UCSD-AML1 (cell line): ENCODE data around the gene PER1.
A peak's percentile ranks its signal among the peaks of the same experiment; 100 is the strongest.
"Not testable (repeated sequence)": the region's sequence is repeated elsewhere in the genome, so short reads cannot be mapped to it uniquely, and the experiment has no call there.

Experiments
- DNase-seq: peaks from one replicate; lab custom pipeline; 2025; ENCODE audit not compliant: unreplicated experiment; lab: John Stamatoyannopoulos, UW

PER1 gene

DNA sequence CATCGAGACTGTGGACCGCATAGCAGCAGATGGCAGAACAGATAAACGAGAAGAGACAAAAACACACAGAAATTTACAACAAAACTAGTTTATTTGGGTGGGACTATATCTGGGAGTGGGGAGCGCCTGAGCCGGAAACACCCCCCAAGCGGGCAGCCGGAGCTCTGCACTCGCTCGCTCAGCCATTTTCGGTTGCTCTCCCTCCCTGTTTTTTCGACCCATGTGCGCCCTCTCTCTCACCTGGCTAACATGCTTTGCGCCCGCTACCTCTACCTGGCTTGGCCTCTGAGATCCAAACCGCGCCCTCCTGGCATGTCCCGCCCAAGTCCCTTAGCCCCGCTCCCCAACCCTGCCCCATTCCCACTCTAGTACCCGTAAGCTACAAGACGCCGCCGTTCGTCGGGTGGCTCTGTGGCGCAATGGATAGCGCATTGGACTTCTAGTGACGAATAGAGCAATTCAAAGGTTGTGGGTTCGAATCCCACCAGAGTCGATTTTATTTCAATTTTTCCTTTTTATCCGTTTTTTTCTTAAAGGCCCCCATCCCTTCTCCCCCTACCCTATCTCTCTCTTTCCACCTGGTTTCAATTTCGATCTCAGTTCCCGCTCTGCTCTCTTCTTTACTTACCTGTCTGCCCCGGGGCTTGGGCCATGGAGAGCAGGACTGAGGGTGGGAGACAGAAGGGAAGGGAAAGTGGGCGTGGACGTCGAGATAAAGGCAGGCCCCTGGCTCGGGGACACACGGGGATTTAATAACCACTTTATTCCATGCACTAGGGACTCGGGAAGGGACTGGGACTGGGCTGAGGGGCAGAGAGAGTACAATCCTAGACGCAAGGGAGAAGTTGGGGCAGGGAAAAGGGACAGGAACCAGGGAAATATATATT is 31.4 kb downstream of the PER1 start:
- peak; percentile 84 for DNase-seq

DNA sequence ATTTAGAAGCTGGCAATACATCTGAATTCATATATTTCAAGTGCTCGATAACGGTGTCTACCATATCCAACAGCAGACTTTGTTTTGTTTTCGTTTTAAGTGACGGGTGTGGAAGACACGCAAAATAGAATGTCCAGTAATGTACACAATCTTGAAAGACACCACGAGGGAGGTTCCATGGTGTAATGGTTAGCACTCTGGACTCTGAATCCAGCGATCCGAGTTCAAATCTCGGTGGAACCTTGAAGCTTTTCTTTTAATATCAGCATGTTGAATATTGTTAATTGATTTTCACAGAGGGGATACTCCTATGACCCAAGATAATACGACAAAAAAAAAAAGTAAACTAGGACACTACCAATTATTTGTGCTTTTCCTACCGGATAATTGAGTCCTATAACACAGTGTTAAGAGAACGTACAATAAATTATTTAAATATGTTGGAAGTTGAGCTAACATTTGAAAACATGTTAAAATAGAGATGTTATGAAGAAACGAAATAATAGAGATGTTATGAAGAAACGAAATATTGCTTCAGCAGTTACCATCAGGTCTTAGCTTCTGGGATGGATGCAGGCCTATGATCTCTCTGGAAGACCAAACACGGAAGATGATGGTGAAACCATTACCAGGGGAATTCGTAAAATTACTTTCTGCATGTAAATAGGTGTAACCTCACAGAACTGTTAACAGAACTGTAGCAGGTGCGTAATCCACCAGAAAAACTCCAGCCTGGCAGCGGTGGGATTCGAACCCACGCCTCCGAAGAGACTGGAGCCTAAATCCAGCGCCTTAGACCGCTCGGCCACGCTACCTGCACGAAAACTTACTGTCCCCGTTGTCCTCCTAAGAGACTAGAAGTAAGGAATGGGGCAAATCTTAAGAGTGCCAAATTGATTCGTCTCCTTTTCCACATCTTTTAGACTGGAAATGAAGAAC is 32.4 kb downstream of the PER1 start:
- peak; percentile 92 for DNase-seq

DNA sequence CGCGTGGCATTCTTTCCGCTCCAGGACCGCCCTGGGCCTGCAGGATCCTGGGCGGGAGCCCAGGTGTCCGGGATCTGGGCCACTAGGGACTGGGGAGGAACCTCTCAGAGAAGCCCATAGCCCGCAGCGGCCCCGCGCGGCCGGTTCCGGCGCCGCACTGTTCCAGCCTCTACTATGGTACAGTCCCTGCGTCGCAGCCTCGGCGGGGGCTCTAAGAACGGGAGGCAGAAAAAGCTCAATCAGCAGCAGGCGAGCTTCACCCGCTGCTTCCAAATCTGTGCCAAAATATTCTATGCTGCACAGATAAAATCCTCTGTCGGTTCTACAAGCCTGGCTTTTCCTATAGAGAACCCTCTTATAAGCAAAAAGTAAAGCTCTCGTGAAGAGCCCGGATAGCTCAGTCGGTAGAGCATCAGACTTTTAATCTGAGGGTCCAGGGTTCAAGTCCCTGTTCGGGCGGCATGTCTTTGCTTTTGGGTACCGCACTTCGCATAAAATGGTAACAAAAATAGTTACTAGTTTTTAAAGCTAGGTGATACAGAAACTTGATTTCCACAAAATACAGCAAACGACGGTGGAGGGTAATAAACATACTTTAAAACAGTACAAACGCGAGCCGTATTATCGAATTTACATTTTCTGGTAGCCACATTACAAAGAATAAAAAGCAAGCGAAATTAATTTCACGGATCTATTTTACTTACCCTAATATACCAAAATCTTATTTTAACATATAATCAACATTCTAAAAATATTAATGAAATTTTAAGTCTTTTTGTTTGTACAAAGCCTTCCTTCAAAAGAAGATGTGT is 33.2 kb downstream of the PER1 start:
- DNase-seq = peak; percentile 85

DNA sequence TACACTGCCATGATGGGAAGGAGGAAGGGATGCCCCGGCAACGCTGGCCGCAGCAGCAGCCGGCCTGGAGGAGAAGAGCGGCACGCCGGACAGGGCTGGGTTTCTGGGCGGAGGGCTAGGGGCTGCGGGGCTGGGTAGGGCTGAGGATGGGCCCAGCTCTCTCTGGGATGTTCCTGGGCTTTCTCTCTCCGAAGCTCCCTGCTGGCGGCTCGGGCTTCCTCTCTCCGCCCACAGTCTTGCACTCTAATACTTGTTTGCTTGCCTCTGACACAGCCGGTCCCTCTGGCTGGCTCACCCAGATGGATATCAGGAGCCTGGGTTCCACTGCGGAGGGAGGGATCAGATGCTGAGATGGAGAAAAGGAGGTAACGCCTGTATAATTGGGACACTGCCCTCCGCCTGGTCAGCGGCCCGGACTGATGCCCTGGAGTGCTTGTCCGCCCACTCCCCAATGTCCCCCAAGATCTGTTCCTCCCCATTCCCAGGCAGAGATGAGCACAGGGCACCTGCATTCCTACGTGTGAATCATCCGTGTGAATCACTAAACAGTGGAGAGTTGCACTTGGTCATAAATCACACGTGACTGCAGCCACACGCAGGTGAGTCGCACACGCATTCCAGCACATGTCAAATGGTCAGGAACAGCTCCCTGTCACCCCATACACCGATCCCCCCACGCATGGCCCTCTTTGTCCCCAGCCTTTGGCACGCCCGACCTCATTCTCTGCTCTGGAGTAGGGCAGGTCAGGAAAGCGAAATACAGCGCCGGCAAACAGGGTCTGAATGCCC is 34.0 kb downstream of the PER1 start, which contains the start of gene ALOXE3:
ALOXE3 (minus strand) TSS at position 535 of the 789 bp plus-strand sequence; CDS start at position 11, 524 bp downstream.
- no peak for DNase-seq

DNA sequence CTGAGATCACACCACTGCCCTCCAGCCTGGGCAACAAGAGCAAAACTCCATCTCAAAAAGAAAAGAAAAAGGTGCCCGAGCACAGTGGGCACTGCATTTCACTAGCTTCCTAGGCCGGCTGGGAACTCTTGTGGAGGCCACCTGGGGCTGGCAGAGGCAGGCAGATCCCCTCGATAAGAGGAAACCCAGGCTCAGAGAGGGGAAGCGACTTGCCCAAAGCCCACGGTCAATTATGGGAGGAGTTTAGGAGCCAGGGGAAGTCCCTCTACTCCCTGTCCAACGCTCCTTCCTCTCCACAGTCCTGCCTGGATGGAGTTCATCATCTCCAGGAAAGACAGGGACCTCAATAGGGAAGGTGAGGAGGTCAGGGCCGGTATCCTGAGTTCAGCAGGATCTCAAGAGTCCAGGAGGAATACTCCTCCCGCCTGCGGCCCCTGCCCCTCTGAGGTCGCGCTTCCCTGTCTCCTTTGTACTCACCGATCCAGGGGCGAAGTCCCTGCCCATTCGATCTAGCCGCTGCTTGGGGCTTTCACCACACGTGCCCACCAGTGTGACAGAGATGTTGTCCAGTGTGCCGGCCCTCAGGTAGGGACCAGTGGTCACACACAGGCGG is 34.7 kb downstream of the PER1 start:
- DNase-seq = no peak

DNA sequence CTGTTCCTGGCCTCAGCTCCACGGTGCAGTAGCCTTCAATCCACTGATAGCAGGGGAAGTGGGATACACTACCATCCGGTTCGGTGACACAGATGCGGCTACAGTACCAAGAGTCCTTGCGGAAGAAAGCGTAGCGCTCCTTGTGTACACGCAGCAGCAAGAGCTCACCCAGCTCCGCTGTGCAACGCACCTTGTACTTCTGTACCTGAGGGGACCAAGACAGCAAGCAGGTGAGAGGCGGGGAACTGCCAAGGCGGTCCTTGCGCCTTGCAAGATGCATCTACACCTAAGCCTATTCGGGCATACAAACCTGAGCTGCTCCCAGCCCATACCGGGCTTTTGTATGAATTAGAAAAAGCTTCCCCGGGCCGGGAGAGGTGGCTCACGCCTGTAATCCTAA is 35.4 kb downstream of the PER1 start:
- DNase-seq = no peak

DNA sequence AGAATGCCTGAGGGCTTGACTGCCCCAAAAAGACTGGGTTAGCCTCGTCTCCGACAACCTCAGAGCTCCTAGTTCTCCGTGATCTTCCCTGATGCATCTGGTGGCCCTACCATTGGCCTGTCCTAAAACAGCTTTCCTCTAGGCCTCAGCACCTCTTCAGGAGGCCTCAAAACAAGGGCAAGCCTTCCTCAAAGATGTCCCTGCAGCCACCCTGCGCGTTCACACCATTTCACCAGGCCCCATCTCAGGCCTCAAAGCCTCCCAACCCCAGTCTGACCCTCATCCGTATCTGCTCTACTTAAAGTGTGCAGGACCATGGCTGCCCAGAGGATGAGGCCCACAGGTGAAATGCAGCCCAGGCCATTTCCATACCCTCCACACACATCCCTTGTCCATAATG is 41.3 kb downstream of the PER1 start:
- DNase-seq = no peak

DNA sequence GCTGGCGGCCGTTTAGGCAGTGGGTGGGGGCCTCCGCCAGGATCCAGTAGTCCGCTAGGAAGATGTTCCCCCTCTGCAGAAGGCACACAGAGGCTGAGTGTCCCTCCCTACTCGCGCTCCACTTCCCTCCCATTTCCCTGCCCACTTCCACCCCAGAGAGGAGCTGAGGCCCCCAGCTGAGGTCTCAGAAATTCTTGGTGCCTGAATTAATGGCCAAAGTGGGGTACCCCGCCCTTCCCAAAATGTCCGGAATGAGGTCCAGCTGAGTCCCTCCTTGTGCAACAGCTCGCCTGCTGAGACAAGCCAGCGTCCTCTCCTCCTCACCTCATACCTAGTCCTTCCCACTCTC is 41.8 kb downstream of the PER1 start:
- no peak for DNase-seq

DNA sequence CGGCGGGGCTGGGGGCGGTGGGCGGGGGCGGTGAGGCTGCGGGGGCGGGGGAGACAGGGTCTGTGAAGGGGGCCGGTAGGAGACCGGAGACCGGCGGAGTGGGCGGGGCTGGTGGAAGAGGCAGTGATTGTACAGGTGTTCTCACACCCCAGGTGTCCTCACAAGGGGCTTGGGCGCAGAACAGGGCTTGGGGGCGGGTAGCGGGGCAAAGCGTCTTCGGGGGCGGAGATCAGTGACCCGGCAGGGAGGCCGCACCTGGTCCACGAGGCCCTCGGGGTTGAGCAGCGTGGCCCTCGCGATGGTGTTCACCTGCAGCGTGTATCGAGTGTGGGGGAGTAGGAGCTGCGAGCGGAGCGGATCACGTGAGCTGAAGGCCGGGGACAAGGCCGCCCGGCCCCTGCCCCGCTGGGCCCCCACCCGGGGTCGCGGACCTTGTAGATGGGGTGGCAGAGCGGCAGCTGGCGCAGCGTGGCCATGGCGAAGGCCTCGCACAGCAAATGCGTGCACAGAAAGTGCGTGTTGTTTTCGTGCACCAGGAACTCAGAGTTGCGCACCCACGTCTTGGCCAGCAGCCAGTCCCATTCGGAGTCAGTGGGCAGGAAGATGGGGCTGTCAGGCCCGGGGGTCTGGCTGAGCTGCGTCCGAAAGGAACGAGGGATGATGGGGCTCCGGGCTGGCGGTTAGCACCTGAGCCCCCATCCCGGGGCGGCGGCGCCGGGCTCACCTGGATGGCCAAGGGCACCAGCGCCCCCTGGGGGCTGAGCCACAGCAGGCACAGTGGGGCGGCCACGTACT is 42.3 kb downstream of the PER1 start:
- DNase-seq = peak; percentile 59

DNA sequence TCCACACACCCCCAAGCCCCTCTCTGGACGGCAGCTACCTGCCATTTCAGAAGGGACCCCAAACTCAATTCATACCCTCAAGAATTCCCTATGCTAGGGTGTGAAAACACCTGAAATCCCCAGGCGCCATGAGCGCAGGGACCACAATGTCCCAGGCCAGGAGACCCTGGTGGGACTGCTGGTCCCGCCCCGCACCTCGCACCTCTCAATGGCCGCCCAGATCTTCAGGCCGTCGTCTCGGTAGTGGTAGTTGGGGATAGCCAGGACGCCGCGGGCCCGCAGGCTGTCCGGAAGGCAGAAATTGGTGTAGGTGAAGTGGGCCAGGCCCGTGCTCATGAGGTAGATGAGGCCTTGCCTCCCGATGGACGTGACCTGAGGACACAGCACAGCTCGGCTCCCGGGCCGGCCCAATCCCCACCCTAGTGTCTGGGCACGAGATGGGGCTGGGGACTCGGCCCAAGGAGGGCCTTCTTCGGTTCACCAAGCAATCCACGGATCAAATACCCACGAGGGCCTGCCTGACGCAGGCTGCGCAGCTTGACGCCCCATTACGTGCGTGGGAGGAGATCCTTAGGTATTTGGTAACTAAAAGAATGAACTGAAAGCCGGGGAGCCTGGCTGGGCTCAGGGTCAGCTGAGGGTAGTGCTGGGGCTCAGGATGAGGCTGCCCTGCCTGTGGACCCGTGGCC is 43.1 kb downstream of the PER1 start:
- no peak for DNase-seq

DNA sequence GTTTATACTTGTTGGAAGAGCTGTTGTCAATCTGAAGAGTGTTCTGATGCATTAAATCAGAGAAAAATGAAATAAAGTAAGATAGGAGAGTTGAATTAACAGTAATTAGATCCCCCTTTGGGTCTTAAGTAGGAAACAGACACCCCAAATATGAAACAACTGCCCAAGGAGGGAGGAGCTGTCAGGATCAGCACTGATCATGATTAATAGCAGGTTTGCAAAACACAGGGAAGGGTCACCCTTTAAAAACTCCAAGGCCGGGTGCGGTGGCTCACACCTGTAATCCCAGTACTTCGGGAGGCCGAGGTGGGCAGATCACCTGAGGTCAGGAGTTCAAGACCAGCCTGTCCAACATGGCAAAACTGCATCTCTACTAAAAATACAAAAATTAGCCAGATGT is 45.2 kb downstream of the PER1 start:
- DNase-seq = not testable (repeated sequence)

DNA sequence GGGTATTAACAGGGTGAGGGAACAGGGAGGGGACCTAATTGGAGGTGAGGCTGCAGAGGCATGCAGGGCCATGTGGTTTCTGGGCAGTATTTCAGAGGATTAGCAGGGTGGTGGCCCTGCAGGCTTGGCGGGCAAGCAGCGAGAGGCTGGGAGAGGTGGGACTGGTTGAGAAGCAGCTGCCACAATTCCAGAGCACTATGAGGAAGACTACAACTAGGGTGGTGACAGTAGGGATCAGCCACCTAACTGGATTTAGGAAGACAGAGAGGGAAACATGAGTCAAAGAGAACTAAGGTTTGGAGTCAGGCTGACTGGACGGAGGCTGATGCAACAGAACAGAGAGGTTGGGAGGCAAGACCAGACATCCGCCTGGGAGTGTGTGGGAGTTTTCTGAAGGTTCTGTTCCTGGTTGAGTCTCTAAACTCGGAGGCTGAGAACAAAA is 46.2 kb downstream of the PER1 start:
- DNase-seq = no peak

DNA sequence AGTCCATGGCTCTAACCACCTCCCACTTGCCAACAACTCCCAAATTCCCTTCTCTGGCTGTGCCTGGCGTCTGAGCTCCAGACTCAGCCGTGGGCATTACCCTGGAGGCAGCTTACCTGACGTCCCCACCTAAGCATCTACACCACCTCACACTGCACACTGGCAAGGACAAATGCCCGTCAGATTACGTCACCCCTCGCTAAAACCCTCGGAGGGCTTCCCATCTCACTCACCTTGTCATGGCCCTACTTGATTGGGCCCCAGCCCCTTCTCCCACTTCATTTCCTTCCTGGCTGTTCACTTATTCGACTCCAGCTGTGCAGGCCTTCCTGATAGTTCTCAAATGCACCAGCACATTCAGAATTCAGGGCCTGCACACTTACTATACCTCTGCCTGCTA is 47.3 kb downstream of the PER1 start:
- DNase-seq = no peak

DNA sequence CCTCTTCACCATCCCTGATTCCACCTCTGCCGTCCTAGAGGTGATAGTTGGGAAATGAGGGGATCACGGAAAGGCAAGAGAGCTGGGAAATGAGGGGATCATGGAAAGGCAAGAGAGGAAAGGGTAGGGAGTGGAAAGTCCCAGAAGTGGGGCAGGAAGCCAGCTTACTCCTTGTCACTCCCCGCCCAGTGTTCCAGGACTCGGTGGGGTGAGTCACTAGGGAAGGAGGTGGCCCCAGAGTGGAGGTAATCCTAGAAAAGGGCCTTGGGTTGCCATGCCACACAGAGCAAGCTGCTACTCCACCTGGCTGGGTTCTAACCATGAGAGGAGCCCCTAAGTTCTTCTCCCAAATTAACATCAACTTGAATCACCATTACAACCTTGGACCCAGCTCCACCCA is 48.7 kb downstream of the PER1 start:
- no peak for DNase-seq

DNA sequence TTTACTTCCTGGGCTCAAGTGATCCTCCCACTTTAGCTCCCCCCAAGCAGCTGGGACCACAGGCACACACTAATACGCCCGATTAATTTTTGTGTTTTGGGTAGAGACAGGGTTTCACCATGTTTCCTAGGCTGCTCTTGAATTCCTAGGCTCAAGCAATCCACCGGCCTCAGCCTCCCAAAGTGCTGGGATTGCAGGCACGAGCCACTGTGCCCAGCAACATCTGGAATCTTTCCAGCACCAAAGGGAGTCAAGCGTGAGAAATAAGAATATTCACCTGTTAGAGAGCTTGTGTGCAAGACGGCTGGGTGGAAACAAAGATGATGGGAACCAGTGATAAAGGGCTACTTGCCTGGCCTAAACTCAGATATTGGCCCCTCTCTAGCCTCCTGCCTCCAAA is 50.5 kb downstream of the PER1 start:
- DNase-seq = no peak

DNA sequence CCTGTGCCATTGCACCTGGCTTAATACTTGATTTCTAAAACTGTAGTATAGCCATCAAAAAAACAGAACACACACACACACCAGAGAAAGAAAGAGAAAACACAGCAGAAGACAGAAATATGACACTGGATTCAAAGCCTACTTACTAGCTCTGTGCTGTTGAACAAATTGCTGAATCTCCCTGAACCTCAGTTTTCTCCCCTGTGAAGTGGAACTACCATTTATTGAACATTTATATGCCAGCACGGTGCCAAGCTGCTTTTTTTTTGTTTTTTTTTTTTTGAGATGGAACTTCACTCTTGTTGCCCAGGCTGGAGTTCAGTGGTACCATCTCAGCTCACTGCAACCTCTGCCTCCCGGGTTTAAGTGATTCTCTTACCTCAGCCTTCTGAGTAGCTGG is 51.4 kb downstream of the PER1 start:
- DNase-seq = no peak

DNA sequence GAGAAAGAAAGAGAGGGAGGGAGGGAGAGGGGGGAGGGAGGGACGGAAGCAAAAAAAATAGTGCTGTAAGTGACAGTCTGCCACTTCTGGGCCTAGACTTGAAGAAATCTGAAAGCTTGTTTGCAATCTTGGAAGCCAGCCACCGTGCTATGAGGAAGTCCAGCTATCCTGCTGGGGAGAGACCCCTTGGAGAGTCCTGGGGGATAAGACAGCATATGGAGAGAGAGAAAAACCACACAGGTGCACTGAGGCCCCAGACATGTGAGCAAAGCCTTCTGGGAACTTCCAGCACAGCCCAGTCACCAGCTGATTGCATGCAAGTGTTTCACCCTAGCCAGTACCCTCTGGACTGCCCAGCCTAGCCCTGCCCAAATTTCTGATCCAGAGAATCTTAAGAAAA is 52.1 kb downstream of the PER1 start:
- no peak for DNase-seq

DNA sequence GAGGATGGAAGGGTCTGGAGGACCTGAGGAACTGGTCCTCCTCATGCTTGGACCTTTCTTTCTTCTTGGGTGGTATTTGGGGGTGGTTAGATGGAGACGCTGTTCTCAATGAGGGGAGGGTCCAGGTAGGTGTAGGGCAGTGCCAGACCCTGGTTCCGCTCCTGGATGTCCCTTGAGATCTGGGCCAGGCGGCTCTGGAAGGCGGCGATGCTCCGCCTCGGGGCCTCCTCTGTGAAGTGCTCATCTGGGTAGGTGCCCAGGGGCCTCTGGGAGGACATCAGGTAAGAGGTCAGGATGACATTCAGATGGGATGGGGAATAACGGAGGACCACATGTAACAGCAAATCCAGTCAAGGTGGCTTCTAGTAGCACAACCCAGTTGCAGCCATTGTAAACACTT is 55.7 kb downstream of the PER1 start:
- no peak for DNase-seq
